ENCODE measurements around the gene SCRN1.

SCRN1 gene

DNA sequence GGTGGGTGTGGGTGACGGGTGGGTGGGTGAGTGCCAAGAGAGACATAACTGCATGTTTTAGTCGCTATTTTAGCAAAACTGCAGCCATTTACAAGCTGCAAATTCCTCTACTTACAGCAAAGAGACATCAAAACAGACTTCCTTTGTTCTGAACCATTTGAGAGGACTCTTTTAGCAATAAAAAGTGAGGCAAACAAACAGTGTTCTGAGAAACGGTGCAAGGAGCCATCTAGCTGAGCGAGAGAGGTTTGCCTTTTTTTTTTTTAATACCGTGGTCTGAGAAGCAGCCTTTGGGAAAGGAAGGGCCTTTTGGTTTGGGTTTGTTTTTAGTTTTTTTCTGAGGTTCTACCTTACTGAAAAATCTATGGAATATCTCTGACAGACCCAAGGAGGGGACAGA lies 62.9 kb downstream of the SCRN1 start:
- DNase-seq (ENCODE audit: low spot score) = no peak

DNA sequence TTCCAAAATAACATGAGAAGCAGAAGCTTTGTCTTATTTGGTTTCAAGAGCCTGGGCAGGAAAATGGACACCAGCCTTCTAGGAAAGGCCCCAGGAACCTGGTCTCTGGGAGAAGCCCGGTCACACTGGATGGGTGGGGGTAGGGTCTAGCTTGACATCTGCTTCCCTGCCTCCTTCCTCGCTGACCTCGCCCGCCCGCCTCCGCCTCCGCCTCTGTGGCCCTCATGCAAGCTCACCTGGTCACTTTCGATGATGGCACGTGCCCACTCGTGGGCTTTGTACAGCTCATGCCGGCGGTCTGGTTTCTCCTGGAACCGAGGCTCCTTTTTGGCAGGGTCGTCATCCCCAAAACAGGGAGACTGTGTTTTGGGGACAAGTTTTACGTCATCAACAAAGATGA lies 63.4 kb downstream of the SCRN1 start:
- DNase-seq (ENCODE audit: low spot score) = no peak

- DNase-seq (ENCODE audit: low spot score) = no peak
These were observed 64.9 kb downstream of the SCRN1 start for GRCh38 chr7:29924684-29925083.

DNA sequence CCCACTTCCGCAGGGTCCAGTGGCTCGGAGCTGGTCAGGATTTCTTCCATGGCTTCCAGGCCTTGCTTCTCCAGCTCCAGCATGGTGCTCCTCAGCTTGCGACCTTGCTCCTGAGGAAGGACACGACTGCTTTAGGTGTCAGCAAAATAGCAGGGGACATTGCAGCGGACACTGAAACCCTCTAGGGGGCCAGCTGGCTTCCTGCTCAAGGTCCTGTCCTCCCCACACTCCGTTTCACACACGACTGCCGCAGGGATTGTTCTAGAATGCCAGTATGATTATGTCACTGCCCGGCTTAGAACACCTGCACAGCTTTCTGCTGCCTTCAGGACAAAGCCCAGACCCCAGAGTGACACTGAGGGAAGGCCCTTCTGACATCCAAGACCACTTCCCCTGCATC lies 65.6 kb downstream of the SCRN1 start:
- DNase-seq (ENCODE audit: low spot score) = no peak

DNA sequence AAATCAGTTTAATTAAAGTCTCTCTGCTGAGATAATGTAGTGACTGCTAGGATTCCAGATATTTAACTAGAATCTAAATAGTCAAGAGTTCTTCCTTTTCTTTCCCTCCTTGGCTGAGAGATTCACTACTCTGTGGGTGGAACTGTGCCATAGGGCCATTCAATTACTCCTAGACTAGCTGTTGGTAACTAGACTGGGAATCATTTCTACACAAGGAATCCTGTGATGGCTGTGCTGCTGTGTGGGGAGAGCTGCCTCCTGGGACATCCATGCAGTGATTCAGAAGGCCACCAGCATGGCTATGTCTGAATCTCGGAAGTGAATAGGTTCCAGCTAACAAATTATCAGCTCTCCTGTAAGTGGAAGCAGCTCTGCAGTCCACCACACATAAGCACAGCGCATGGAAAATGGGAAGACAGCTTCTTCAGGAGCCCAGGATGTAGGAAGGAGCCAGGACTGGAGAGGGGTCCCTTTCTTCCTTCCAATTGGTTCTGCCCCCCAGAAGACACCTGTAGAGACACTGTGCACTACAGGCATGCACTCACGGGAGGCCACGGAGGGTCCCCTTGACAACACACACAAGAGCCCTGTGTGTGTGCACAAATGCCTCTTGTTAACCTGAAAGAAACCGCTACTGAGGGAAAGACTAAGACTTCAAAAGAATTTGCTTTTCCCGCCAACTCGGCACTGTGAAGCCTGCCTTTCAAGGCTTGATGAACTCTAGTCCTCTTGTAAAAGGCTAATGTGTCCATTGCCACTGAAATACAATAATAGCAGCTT lies 66.5 kb downstream of the SCRN1 start:
- no peak for DNase-seq (ENCODE audit: low spot score)

DNA sequence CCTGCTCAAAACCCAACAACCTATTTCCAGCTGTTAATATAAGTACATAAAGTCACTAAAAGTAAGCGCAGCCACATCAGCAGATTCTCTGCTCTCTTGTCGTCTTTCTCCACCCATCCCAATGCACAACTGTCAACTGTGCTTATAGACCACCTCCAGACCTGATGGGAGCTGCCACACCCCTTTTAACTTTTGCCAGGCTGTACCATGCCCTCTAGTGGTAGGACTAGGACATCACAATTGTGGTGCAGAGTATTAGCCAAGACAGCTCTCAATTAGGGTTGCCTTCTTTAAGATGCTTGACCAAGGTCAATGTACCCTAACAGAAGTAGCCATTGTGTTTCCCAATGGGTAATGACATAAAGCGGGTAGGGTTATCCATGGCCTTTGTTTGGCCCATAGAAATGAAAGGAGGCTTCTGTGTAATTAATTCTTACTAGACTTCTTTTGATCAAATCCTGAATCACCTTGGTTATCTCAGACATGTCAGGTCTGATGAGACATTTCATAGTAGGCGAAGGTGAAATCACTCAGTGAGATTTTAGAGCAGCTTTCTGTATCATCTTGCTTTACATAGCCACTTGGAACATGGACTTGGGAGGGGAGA lies 68.1 kb downstream of the SCRN1 start:
- DNase-seq (ENCODE audit: low spot score) = peak; percentile 74

- DNase-seq (ENCODE audit: low spot score) = no peak
These were observed 69.1 kb downstream of the SCRN1 start for GRCh38 chr7:29920491-29920890.

DNA sequence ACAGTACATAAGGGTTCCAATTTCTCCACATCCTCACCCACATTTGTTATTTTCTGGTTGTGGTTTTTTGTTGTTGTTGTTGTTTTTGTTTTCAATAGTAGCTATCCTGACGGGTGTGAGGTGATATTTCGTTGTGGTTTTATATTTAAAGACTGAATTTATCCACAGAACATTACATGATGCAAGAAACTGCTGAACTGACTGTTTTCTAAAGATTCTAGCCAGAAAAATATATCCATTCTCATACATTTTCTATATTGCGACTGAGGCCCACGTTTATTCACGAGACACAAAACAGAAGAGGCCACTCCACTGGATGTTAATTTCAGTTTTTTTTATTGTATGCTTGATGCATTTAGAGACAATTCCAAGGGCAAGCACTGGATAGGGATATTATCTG lies 69.8 kb downstream of the SCRN1 start:
- DNase-seq (ENCODE audit: low spot score) = no peak

GRCh38 chr7:29918850-29919249 lies 70.8 kb downstream of the SCRN1 start:
- no peak for DNase-seq (ENCODE audit: low spot score)

GRCh38 chr7:29917641-29918040 lies 72.0 kb downstream of the SCRN1 start:
- DNase-seq (ENCODE audit: low spot score) = no peak

GRCh38 chr7:29915481-29916215 lies 74.0 kb downstream of the SCRN1 start:
- no peak for DNase-seq (ENCODE audit: low spot score)

DNA sequence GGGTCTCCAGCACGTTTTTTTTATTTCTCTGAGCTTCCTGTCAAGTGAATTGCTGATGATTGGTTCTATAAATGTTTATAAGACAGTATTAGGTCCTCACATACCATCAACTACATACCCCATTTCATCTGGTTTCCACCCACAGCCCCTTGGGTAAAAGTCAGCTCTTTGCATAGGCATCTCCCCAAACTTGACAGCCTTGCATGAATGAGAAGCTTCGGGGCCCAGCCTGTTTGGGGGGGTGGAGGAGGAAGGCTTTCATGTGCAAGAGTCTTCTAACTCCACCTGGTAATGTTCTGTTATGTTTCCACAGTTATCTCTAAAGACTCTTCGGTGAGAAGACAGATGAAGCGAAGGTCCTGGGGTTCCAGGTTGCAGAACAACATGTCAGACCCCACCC lies 75.4 kb downstream of the SCRN1 start:
- no peak for DNase-seq (ENCODE audit: low spot score)

- no peak for DNase-seq (ENCODE audit: low spot score)
These were observed 83.2 kb downstream of the SCRN1 start for GRCh38 chr7:29906200-29907022.

GRCh38 chr7:29900745-29901144 lies 88.9 kb downstream of the SCRN1 start:
- DNase-seq (ENCODE audit: low spot score) = no peak

DNA sequence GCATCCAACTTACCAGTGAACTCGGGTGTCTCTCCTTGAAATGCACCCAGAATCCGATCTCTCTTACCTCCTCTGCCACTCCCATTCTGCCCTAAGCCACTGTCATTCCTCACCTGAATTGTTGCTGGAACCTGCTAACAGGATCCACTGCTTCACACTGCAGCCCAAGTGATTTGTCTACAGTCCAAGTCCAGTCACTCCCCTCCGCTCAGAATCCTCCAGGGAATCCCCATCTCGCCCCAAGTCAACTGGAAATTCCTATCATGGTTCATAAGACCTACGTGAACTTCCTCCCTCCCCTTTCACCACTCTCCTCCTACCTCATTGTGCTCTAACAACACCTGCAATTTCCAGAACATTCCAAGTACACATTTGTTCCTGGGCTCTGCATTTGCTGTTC lies 91.3 kb downstream of the SCRN1 start:
- DNase-seq (ENCODE audit: low spot score) = no peak

GRCh38 chr7:29896685-29897411 lies 92.8 kb downstream of the SCRN1 start:
- no peak for DNase-seq (ENCODE audit: low spot score)

DNA sequence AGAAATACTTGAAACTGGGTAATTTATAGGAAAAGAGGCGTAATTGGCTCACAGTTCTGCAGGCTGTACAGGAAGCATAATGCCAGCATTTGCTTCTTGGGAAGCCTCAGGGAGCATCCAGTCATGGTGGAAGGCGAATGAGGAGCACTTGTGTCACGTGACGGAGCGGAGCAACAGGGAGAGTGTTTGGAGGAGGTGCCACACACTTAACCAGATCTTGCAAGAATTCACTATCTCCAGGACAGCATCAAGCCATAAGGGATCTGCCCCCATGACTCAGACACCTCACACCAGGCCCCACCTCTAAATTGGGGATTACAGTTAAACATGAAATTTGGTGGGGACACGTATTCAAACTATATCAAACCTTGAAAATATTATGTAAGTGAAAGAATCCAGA lies 94.0 kb downstream of the SCRN1 start:
- no peak for DNase-seq (ENCODE audit: low spot score)

GRCh38 chr7:29894256-29894655 lies 95.3 kb downstream of the SCRN1 start:
- DNase-seq (ENCODE audit: low spot score) = no peak

GRCh38 chr7:29893351-29893965 lies 96.1 kb downstream of the SCRN1 start:
- no peak for DNase-seq (ENCODE audit: low spot score)

- DNase-seq (ENCODE audit: low spot score) = no peak
These were observed 97.4 kb downstream of the SCRN1 start for GRCh38 chr7:29892231-29892630.

- no peak for DNase-seq (ENCODE audit: low spot score)
These were observed 97.8 kb downstream of the SCRN1 start for GRCh38 chr7:29891766-29892165.
